ENCODE data around the gene PIP5K1C. TPM values are rescaled to one million over a fixed set of nuclear protein-coding genes. Genes with fewer than 3 reads are reported as not detected.
"Not testable (repeated sequence)": the region's sequence is repeated elsewhere in the genome, so short reads cannot be mapped to it uniquely, and the experiment has no call there.

PIP5K1C gene
- total RNA-seq, 2 experiments from 2014 or later: 12.9 to 14.8 TPM

DNA sequence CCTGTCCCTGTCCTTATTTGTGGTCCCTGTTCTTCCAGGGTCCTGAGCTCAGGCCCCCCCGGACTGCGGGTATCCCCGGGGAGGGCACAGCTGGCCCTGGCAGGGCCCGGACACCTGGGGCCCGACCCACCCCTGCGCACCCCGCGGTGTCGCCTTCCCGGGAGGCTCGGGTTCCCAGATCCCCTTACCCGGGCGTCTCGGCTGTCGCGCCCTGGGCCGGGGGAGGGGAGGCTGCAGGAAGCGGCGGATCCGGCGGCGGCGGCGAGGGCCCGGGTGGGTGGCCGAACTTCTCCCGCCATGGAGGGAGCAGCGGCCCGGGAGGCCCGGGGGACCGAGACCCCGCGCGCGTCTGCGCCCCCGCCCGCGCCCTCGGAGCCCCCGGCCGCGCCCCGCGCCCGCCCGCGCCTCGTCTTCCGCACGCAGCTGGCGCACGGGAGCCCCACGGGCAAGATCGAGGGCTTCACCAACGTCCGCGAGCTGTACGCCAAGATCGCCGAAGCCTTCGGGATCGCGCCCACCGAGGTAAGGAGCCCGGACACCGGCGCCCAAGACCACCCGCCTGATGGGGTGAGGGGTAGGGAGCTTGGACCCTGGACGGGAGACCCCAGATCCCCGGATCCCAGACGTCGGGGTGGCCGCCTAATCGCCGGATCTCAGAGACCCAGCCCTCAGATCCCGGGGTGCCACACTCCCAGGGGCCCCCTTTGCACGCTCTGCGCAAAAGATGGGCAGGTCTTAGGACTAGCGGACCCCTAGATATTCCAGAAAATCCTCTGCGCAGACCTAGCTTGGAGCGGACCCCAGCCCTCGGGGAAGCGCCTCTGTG lies 114.8 kb downstream of the PIP5K1C start, which contains the start of gene GIPC3:
Gene GIPC3, plus strand, starts transcription at position 178 of the 826 bp plus-strand sequence. Its CDS starts 120 bp downstream, at position 298.
- Mint-ChIP-seq H3K36me3 (no peaks in the 10 kb centered on the region), H3K27ac (no peak within 1 kb of the TSS), H3K4me3 (no peak within 1 kb of the TSS), H3K27me3 (no peaks in the 10 kb centered on the region), H3K9me3 (no peaks in the 10 kb centered on the region), H3K4me1 (no peaks in the 10 kb centered on the region)
- DNase-seq: no peak

DNA sequence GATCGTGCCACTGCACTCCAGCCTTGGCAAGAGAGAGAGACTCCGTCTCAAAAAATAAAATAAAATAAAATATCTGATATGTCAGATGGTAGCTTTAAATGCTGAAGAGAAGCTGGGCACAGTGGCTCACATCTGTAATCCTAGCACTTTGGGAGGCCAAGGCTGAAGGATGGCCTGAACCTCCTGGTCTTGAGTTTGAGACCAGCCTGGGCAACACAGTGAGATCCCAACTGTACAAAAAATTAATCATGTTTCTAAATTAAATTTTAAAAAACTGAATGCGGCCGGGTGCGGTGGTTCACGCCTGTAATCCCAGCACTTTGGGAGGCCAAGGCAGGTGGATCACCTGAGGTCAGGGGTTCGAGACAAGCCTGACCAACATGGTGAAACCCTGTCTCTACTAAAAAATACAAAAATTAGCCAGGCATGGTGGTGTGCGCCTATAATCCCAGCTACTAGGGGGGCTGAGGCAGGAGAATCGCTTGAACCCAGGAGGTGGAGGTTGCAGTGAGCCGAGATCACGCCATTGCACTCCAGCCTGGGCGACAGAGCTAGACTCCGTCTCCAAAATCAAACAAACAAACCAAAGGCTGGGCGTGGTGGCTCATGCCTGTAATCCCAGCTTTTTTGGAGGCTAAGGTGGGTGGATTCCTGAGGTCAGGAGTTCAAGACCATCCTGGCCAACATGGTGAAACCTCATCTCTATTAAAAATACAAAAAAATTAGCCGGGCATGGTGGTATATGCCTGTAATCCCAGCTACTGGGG lies 116.0 kb downstream of the PIP5K1C start:
- H3K27me3 Mint-ChIP-seq, H3K36me3 Mint-ChIP-seq, H3K9me3 Mint-ChIP-seq, H3K27ac Mint-ChIP-seq, H3K4me3 Mint-ChIP-seq, H3K4me1 Mint-ChIP-seq, DNase-seq: not testable (repeated sequence)

- H3K36me3 Mint-ChIP-seq, H3K4me3 Mint-ChIP-seq, DNase-seq, H3K9me3 Mint-ChIP-seq, H3K27ac Mint-ChIP-seq, H3K4me1 Mint-ChIP-seq, H3K27me3 Mint-ChIP-seq: not testable (repeated sequence)
These were observed 118.5 kb downstream of the PIP5K1C start for GRCh38 chr19:3581792-3582191.

Other genes with a start within 250 kb of the PIP5K1C start
- 1 to 10 TPM; 2.2 to 2.5 TPM for gene SMIM24, start 219.9 kb downstream of the PIP5K1C start, total RNA-seq
- not detected for gene SMIM44, start 217.0 kb downstream of the PIP5K1C start, total RNA-seq
- 10 to 100 TPM; 17.2 to 18.3 TPM for gene DOHH, start 199.8 kb downstream of the PIP5K1C start, total RNA-seq
- gene FZR1, start 194.2 kb downstream of the PIP5K1C start, total RNA-seq: 10 to 100 TPM; 32.6 to 39.6 TPM
- gene TEKTIP1, start 161.3 kb downstream of the PIP5K1C start, total RNA-seq: 1 to 10 TPM; 1.2 to 2.2 TPM
- 10 to 100 TPM; 73.2 to 76.1 TPM for gene MFSD12, start 142.9 kb downstream of the PIP5K1C start, total RNA-seq
- 10 to 100 TPM; 37.1 to 41.6 TPM for gene HMG20B, start 127.5 kb downstream of the PIP5K1C start, total RNA-seq
- gene GIPC3, start 115.0 kb downstream of the PIP5K1C start, total RNA-seq: under 1 TPM; 0.32 to 0.43 TPM
- gene TBXA2R, start 93.6 kb downstream of the PIP5K1C start, total RNA-seq: 1 to 10 TPM; 2.8 to 3.1 TPM
- 10 to 100 TPM; 33.0 to 34.4 TPM for gene CACTIN, start 73.7 kb downstream of the PIP5K1C start, total RNA-seq
- gene TJP3, start 7.9 kb upstream of the PIP5K1C start, total RNA-seq: under 1 TPM; 0.24 to 0.39 TPM
- gene APBA3, start 61.2 kb upstream of the PIP5K1C start, total RNA-seq: 10 to 100 TPM; 21.4 to 21.9 TPM
- gene MRPL54, start 62.2 kb upstream of the PIP5K1C start, total RNA-seq: 10 to 100 TPM; 76.9 to 81.5 TPM
- gene RAX2, start 71.8 kb upstream of the PIP5K1C start, total RNA-seq: not detected
- gene MATK, start 85.9 kb upstream of the PIP5K1C start, total RNA-seq: 10 to 100 TPM; 32.1 to 33.8 TPM
- under 1 TPM; 0.54 to 0.84 TPM for gene ZFR2, start 168.6 kb upstream of the PIP5K1C start, total RNA-seq
- not detected for gene ATCAY, start 180.2 kb upstream of the PIP5K1C start, total RNA-seq
- gene NMRK2, start 232.6 kb upstream of the PIP5K1C start, total RNA-seq: not detected